Effector memory CD8-positive, alpha-beta T cell (primary cell): ENCODE measurements around the gene OSR1.

Experiments
- ATAC-seq: fragments of 150-1000 bp; cut with Tn5 transposase; replicated peaks from 2 replicates; pipeline ENCODE4 v1.10.0; 2021; ENCODE audit warnings: mild to moderate bottlenecking, moderate library complexity
- DNase-seq, 3 experiments: peaks; one replicate each; pipeline ENCODE4 v3.0.0; 2021
- H3K27ac Mint-ChIP-seq, 2 donors: one replicate each; pipeline ENCODE4 v1.8.0; 2022; ENCODE audit warnings: mild to moderate bottlenecking in 2 of 2, mixed read lengths in 2 of 2, moderate library complexity in 2 of 2
- H3K27me3 Mint-ChIP-seq, 2 donors: one replicate each; pipeline ENCODE4 v1.8.0; 2022; ENCODE audit warnings: mixed read lengths in 2 of 2
- H3K36me3 Mint-ChIP-seq: one replicate; pipeline ENCODE4 v1.8.0; 2022; ENCODE audit warnings: mild to moderate bottlenecking, moderate library complexity, mixed read lengths; ENCODE audit not compliant: insufficient read depth
- H3K4me1 Mint-ChIP-seq, 2 donors: one replicate each; pipeline ENCODE4 v1.8.0; 2022; ENCODE audit warnings: low read depth in 2 of 2, mixed read lengths in 2 of 2
- H3K4me3 Mint-ChIP-seq, 2 donors: one replicate each; pipeline ENCODE4 v1.8.0; 2022; ENCODE audit warnings: mild to moderate bottlenecking in 2 of 2, mixed read lengths in 2 of 2, moderate library complexity in 2 of 2
- H3K9me3 Mint-ChIP-seq, 2 donors: one replicate each; pipeline ENCODE4 v1.8.0; 2022; ENCODE audit warnings: mixed read lengths in 2 of 2

Gene OSR1

GRCh38 chr2:19346983-19347618 lies 11.3 kb downstream of the OSR1 start:
- Mint-ChIP-seq H3K36me3 (peaks cover 26% of the 10 kb centered on the region), H3K4me1 (peaks cover 22 to 30% of the 10 kb centered on the region in 2 donors), H3K27me3 (peaks cover 26 to 42% of the 10 kb centered on the region in 2 donors), H3K9me3 (no peaks in the 10 kb centered on the region), H3K4me3 (peak overlapping the region; percentile 87 to 96), H3K27ac (peak overlapping the region; percentile 98 to 99)
- ATAC-seq = no peak
- DNase-seq = no peak

- DNase-seq = no peak
- no peak overlapping the region for H3K4me3 Mint-ChIP-seq
- H3K27ac Mint-ChIP-seq = no peak overlapping the region
- no peaks in the 10 kb centered on the region for H3K36me3 Mint-ChIP-seq
- no peak for ATAC-seq
- no peaks in the 10 kb centered on the region for H3K4me1 Mint-ChIP-seq
- no peaks in the 10 kb centered on the region for H3K9me3 Mint-ChIP-seq
- no peaks in the 10 kb centered on the region for H3K27me3 Mint-ChIP-seq
These were observed 20.7 kb downstream of the OSR1 start for GRCh38 chr2:19337742-19338141.

GRCh38 chr2:19337202-19337601 lies 21.2 kb downstream of the OSR1 start:
- ATAC-seq (no peak), DNase-seq (no peak)
- Mint-ChIP-seq H3K27ac (no peak overlapping the region), H3K4me3 (no peak overlapping the region), H3K27me3 (no peaks in the 10 kb centered on the region), H3K4me1 (no peaks in the 10 kb centered on the region), H3K9me3 (no peaks in the 10 kb centered on the region), H3K36me3 (no peaks in the 10 kb centered on the region)

GRCh38 chr2:19336781-19337180 lies 21.6 kb downstream of the OSR1 start:
- H3K4me1 Mint-ChIP-seq = no peaks in the 10 kb centered on the region
- no peak overlapping the region for H3K27ac Mint-ChIP-seq
- H3K9me3 Mint-ChIP-seq = no peaks in the 10 kb centered on the region
- no peak for DNase-seq
- H3K27me3 Mint-ChIP-seq = no peaks in the 10 kb centered on the region
- no peaks in the 10 kb centered on the region for H3K36me3 Mint-ChIP-seq
- no peak overlapping the region for H3K4me3 Mint-ChIP-seq
- ATAC-seq = no peak

GRCh38 chr2:19332503-19332902 lies 25.9 kb downstream of the OSR1 start:
- Mint-ChIP-seq H3K36me3 (no peaks in the 10 kb centered on the region), H3K27ac (no peak overlapping the region), H3K4me1 (no peaks in the 10 kb centered on the region), H3K27me3 (peaks cover 0 to 12% of the 10 kb centered on the region in 2 donors), H3K4me3 (no peak overlapping the region), H3K9me3 (no peaks in the 10 kb centered on the region)
- DNase-seq (no peak), ATAC-seq (no peak)

GRCh38 chr2:19331450-19331849 lies 27.0 kb downstream of the OSR1 start:
- H3K4me1 Mint-ChIP-seq = no peaks in the 10 kb centered on the region
- no peaks in the 10 kb centered on the region for H3K9me3 Mint-ChIP-seq
- ATAC-seq = no peak
- no peak for DNase-seq
- H3K27ac Mint-ChIP-seq = no peak overlapping the region
- peaks cover 0 to 12% of the 10 kb centered on the region in 2 donors for H3K27me3 Mint-ChIP-seq
- no peaks in the 10 kb centered on the region for H3K36me3 Mint-ChIP-seq
- H3K4me3 Mint-ChIP-seq = no peak overlapping the region

- H3K9me3 Mint-ChIP-seq = no peaks in the 10 kb centered on the region
- no peak overlapping the region for H3K4me3 Mint-ChIP-seq
- no peaks in the 10 kb centered on the region for H3K36me3 Mint-ChIP-seq
- no peak overlapping the region for H3K27ac Mint-ChIP-seq
- DNase-seq (no peak), ATAC-seq (no peak)
- peaks cover 0 to 12% of the 10 kb centered on the region in 2 donors for H3K27me3 Mint-ChIP-seq
- H3K4me1 Mint-ChIP-seq = no peaks in the 10 kb centered on the region
These were observed 28.0 kb downstream of the OSR1 start for GRCh38 chr2:19330436-19330835.

GRCh38 chr2:19329445-19329844 lies 29.0 kb downstream of the OSR1 start:
- peaks cover 0 to 12% of the 10 kb centered on the region in 2 donors for H3K27me3 Mint-ChIP-seq
- ATAC-seq (no peak), DNase-seq (no peak)
- no peaks in the 10 kb centered on the region for H3K4me1 Mint-ChIP-seq
- no peak overlapping the region for H3K27ac Mint-ChIP-seq
- no peaks in the 10 kb centered on the region for H3K36me3 Mint-ChIP-seq
- no peak overlapping the region for H3K4me3 Mint-ChIP-seq
- no peaks in the 10 kb centered on the region for H3K9me3 Mint-ChIP-seq

GRCh38 chr2:19327496-19327895 lies 30.9 kb downstream of the OSR1 start:
- H3K27me3 Mint-ChIP-seq = peaks cover 0 to 12% of the 10 kb centered on the region in 2 donors
- no peaks in the 10 kb centered on the region for H3K36me3 Mint-ChIP-seq
- ATAC-seq = no peak
- no peak for DNase-seq
- H3K4me3 Mint-ChIP-seq = no peak overlapping the region
- no peaks in the 10 kb centered on the region for H3K9me3 Mint-ChIP-seq
- H3K27ac Mint-ChIP-seq = no peak overlapping the region
- H3K4me1 Mint-ChIP-seq = no peaks in the 10 kb centered on the region

- Mint-ChIP-seq H3K27ac (no peak overlapping the region), H3K9me3 (no peaks in the 10 kb centered on the region), H3K36me3 (no peaks in the 10 kb centered on the region), H3K4me3 (no peak overlapping the region), H3K27me3 (no peaks in the 10 kb centered on the region), H3K4me1 (no peaks in the 10 kb centered on the region)
- ATAC-seq (no peak), DNase-seq (no peak)
These were observed 36.5 kb downstream of the OSR1 start for GRCh38 chr2:19321946-19322345.

- H3K27ac Mint-ChIP-seq = no peak overlapping the region
- no peak for ATAC-seq
These were observed 37.6 kb downstream of the OSR1 start for GRCh38 chr2:19320813-19321212.

GRCh38 chr2:19319698-19320097 lies 38.7 kb downstream of the OSR1 start:
- H3K4me3 Mint-ChIP-seq = no peak overlapping the region
- ATAC-seq (no peak), DNase-seq (no peak)
- no peaks in the 10 kb centered on the region for H3K27me3 Mint-ChIP-seq
- H3K9me3 Mint-ChIP-seq = no peaks in the 10 kb centered on the region
- H3K36me3 Mint-ChIP-seq = no peaks in the 10 kb centered on the region
- H3K4me1 Mint-ChIP-seq = no peaks in the 10 kb centered on the region
- no peak overlapping the region for H3K27ac Mint-ChIP-seq

More at GRCh38 chr2:19320813-19321212, 37.6 kb downstream of the OSR1 start:
- H3K4me1 Mint-ChIP-seq = no peaks in the 10 kb centered on the region
- H3K36me3 Mint-ChIP-seq = no peaks in the 10 kb centered on the region
- DNase-seq = no peak
- no peaks in the 10 kb centered on the region for H3K9me3 Mint-ChIP-seq
- no peak overlapping the region for H3K4me3 Mint-ChIP-seq
- no peaks in the 10 kb centered on the region for H3K27me3 Mint-ChIP-seq

GRCh38 chr2:19319064-19319463 lies 39.4 kb downstream of the OSR1 start:
- H3K4me1 Mint-ChIP-seq = no peaks in the 10 kb centered on the region
- ATAC-seq = no peak

GRCh38 chr2:19313553-19313952 lies 44.9 kb downstream of the OSR1 start:
- Mint-ChIP-seq H3K9me3 (peaks cover under 1 to 3% of the 10 kb centered on the region in 2 donors), H3K27me3 (no peaks in the 10 kb centered on the region), H3K4me3 (no peak overlapping the region), H3K36me3 (no peaks in the 10 kb centered on the region), H3K27ac (no peak overlapping the region), H3K4me1 (no peaks in the 10 kb centered on the region)
- no peak for DNase-seq
- no peak for ATAC-seq

More at GRCh38 chr2:19319064-19319463, 39.4 kb downstream of the OSR1 start:
- no peaks in the 10 kb centered on the region for H3K36me3 Mint-ChIP-seq
- no peak overlapping the region for H3K4me3 Mint-ChIP-seq
- DNase-seq = no peak
- no peak overlapping the region for H3K27ac Mint-ChIP-seq
- H3K27me3 Mint-ChIP-seq = no peaks in the 10 kb centered on the region
- H3K9me3 Mint-ChIP-seq = no peaks in the 10 kb centered on the region
